GM19372 (cell line): ENCODE measurements around the gene ATG7.
"Not testable (repeated sequence)": the region's sequence is repeated elsewhere in the genome, so short reads cannot be mapped to it uniquely, and the experiment has no call there.

Source experiments
- ATAC-seq: cut with Tn5 transposase; IDR thresholded peaks from one replicate; pipeline ENCODE4 v1.9.1; 2021; ENCODE audit warnings: mild to moderate bottlenecking, low read depth, moderate library complexity; ENCODE audit not compliant: unreplicated experiment

Gene ATG7

GRCh38 chr3:11382146-11382745 is 110.0 kb downstream of the ATG7 start:
- no peak for ATAC-seq

GRCh38 chr3:11384074-11384473 is 111.9 kb downstream of the ATG7 start:
- ATAC-seq = no peak

GRCh38 chr3:11385326-11385725 is 113.1 kb downstream of the ATG7 start:
- ATAC-seq = no peak

- ATAC-seq = no peak
Measured at GRCh38 chr3:11385891-11386290, 113.7 kb downstream of the ATG7 start.

- ATAC-seq = no peak
Measured at GRCh38 chr3:11386465-11387113, 114.4 kb downstream of the ATG7 start.

- ATAC-seq = no peak
Measured at GRCh38 chr3:11389386-11390268, 117.4 kb downstream of the ATG7 start.

GRCh38 chr3:11390411-11391131 is 118.4 kb downstream of the ATG7 start:
- no peak for ATAC-seq

- ATAC-seq = no peak
Measured at GRCh38 chr3:11391174-11391879, 119.1 kb downstream of the ATG7 start.

- ATAC-seq = no peak
Measured at GRCh38 chr3:11392014-11392859, 120.0 kb downstream of the ATG7 start.

GRCh38 chr3:11392860-11393114 is 120.6 kb downstream of the ATG7 start:
- no peak for ATAC-seq

GRCh38 chr3:11393401-11393800 is 121.2 kb downstream of the ATG7 start:
- ATAC-seq = no peak

- no peak for ATAC-seq
Measured at GRCh38 chr3:11394392-11394791, 122.2 kb downstream of the ATG7 start.

- ATAC-seq = no peak
Measured at GRCh38 chr3:11400213-11400612, 128.0 kb downstream of the ATG7 start.

- ATAC-seq = no peak
Measured at GRCh38 chr3:11401434-11401833, 129.2 kb downstream of the ATG7 start.

GRCh38 chr3:11405323-11405722 is 133.1 kb downstream of the ATG7 start:
- ATAC-seq = no peak

- no peak for ATAC-seq
Measured at GRCh38 chr3:11407644-11408043, 135.4 kb downstream of the ATG7 start.

- not testable (repeated sequence) for ATAC-seq
Measured at GRCh38 chr3:11408324-11408859, 136.2 kb downstream of the ATG7 start.

- no peak for ATAC-seq
Measured at GRCh38 chr3:11410564-11410963, 138.4 kb downstream of the ATG7 start.

- no peak for ATAC-seq
Measured at GRCh38 chr3:11411956-11412355, 139.8 kb downstream of the ATG7 start.
